Sigmoid colon (tissue), 4 donors: ENCODE measurements around the gene RPL12.

ENCODE experiments used
- CTCF ChIP-seq, 4 experiments: fragments of 450-650 bp in 3 of 4; fragments of 200-600 bp in 1 of 4; IDR thresholded peaks; one replicate each; pipeline ENCODE4 v1.5.1; 2016 to 2019; ENCODE audit warnings: antibody characterized with exemption in 4 of 4, mild to moderate bottlenecking in 3 of 4, moderate library complexity in 2 of 4
- POLR2A ChIP-seq, 2 donors: fragments of 450-650 bp; IDR thresholded peaks; one replicate each; pipeline ENCODE4 v1.6.1; 2016; ENCODE audit warnings: antibody characterized with exemption in 2 of 2, mild to moderate bottlenecking in 2 of 2, moderate library complexity in 2 of 2
- POLR2AphosphoS5 ChIP-seq, 4 donors: sonication (generic); formaldehyde crosslinking; IDR thresholded peaks; one replicate each; pipeline ENCODE4 v1.6.1; 2017; ENCODE audit warnings: antibody characterized with exemption in 4 of 4

- TF ChIP-seq CTCF (IDR thresholded peaks at IDR 0.05) (no peak), POLR2AphosphoS5 (IDR thresholded peaks at IDR 0.05) (no peak), POLR2A (IDR thresholded peaks at IDR 0.05) (no peak)
Measured at GRCh38 chr9:127474592-127474991, 23.4 kb upstream of the RPL12 start.
